OCI-LY3 (cell line): ENCODE data around the gene ANKS1B.

ENCODE experiments used
- H2AFZ ChIP-seq: fragments of 200-600, 300-600 bp; shearing (Covaris generic); 2 replicates; pipeline ENCODE4 v1.6.0; 2014; ENCODE audit warnings: antibody characterized with exemption, low read depth, low read length
- H3K27ac ChIP-seq: fragments of 200-600, 300-600 bp; sonication (generic); 2 replicates; pipeline ENCODE4 v1.5.1; 2014; ENCODE audit warnings: mild to moderate bottlenecking, low read length, moderate library complexity, mixed read lengths
- H3K27me3 ChIP-seq: fragments of 200-600, 300-600 bp; sonication (generic); 2 replicates; pipeline ENCODE4 v1.6.1; 2014; ENCODE audit warnings: low read depth, low read length, mixed read lengths
- H3K36me3 ChIP-seq: fragments of 200-600, 300-600 bp; sonication (generic); replicated peaks from 2 replicates; pipeline ENCODE3; 2014; ENCODE audit warnings: low read depth, low read length, mixed read lengths
- H3K4me1 ChIP-seq: fragments of 300-600, 200-600 bp; sonication (generic); 2 replicates; pipeline ENCODE4 v1.6.1; 2014; ENCODE audit warnings: low read length, mixed read lengths
- H3K4me2 ChIP-seq: fragments of 200-600, 300-600 bp; sonication (generic); 2 replicates; pipeline ENCODE4 v1.6.1; 2014; ENCODE audit warnings: low read length, mixed read lengths
- H3K4me3 ChIP-seq: fragments of 300-600, 200-600 bp; sonication (generic); 2 replicates; pipeline ENCODE4 v1.5.1; 2014; ENCODE audit warnings: antibody characterized with exemption, mild to moderate bottlenecking, low read length, moderate library complexity
- H3K79me2 ChIP-seq: fragments of 300-600, 200-600 bp; shearing (Covaris generic); 2 replicates; pipeline ENCODE4 v1.6.1; 2014; ENCODE audit warnings: mild to moderate bottlenecking, low read length, mixed read lengths
- H3K9ac ChIP-seq: fragments of 300-600, 200-600 bp; shearing (Covaris generic); 2 replicates; pipeline ENCODE4 v1.6.0; 2014; ENCODE audit warnings: mild to moderate bottlenecking, low read length, moderate library complexity
- H3K9me3 ChIP-seq: fragments of 200-600, 300-600 bp; shearing (Covaris generic); 2 replicates; pipeline ENCODE4 v1.6.1; 2014; ENCODE audit warnings: low read length, mixed read lengths; ENCODE audit not compliant: insufficient read depth
- H4K20me1 ChIP-seq: fragments of 200-600, 300-600 bp; sonication (generic); 2 replicates; pipeline ENCODE4 v1.6.1; 2016; ENCODE audit warnings: low read length, mixed read lengths; ENCODE audit not compliant: insufficient read depth
- CTCF ChIP-seq: fragments of 200-600, 300-600 bp; sonication (generic); IDR thresholded peaks from 2 replicates; pipeline ENCODE4 v1.5.1; 2014; ENCODE audit warnings: antibody characterized with exemption, low read length, low read depth
- EZH2phosphoT487 ChIP-seq: fragments of 200-600 bp; shearing (Covaris generic); IDR thresholded peaks from 2 replicates; pipeline ENCODE4 v1.6.1; 2018; ENCODE audit warnings: antibody characterized with exemption, mixed run types, low read depth

The ANKS1B gene

GRCh38 chr12:99910342-99910741 lies 74.4 kb downstream of the ANKS1B start:
- Histone ChIP-seq H3K36me3 (no peaks in the 10 kb centered on the region), H2AFZ (no peak overlapping the region), H3K9ac (no peak overlapping the region), H3K4me1 (no peaks in the 10 kb centered on the region), H3K9me3 (no peaks in the 10 kb centered on the region), H3K4me2 (no peak overlapping the region), H4K20me1 (no peaks in the 10 kb centered on the region), H3K79me2 (no peaks in the 10 kb centered on the region), H3K27ac (no peak overlapping the region), H3K4me3 (no peak overlapping the region), H3K27me3 (no peaks in the 10 kb centered on the region)
- TF ChIP-seq EZH2phosphoT487 (no peak), CTCF (no peak)

GRCh38 chr12:99906786-99907579 lies 77.8 kb downstream of the ANKS1B start:
- Histone ChIP-seq H3K9me3 (no peaks in the 10 kb centered on the region), H3K4me1 (no peaks in the 10 kb centered on the region), H3K4me3 (no peak overlapping the region), H3K9ac (no peak overlapping the region), H3K27me3 (no peaks in the 10 kb centered on the region), H3K27ac (no peak overlapping the region), H3K36me3 (no peaks in the 10 kb centered on the region), H3K79me2 (no peaks in the 10 kb centered on the region), H2AFZ (no peak overlapping the region), H4K20me1 (no peaks in the 10 kb centered on the region), H3K4me2 (no peak overlapping the region)
- no peak for TF ChIP-seq CTCF
- no peak for TF ChIP-seq EZH2phosphoT487

- Histone ChIP-seq H3K27me3 (0 out of 2 replicates have a peak, but pooled peaks cover 3% of the 10 kb centered on the region), H3K27ac (no peak overlapping the region), H4K20me1 (no peaks in the 10 kb centered on the region), H3K4me1 (no peaks in the 10 kb centered on the region), H3K4me2 (no peak overlapping the region), H3K4me3 (no peak overlapping the region), H3K79me2 (no peaks in the 10 kb centered on the region), H3K9ac (no peak overlapping the region), H2AFZ (no peak overlapping the region), H3K36me3 (no peaks in the 10 kb centered on the region), H3K9me3 (no peaks in the 10 kb centered on the region)
- TF ChIP-seq CTCF = no peak
- no peak for TF ChIP-seq EZH2phosphoT487
Observed at GRCh38 chr12:99901181-99901580, 83.6 kb downstream of the ANKS1B start.

- Histone ChIP-seq H3K79me2 (no peaks in the 10 kb centered on the region), H4K20me1 (no peaks in the 10 kb centered on the region), H3K4me3 (no peak overlapping the region), H3K4me2 (no peak overlapping the region), H3K27me3 (0 out of 2 replicates have a peak, but pooled peaks cover 3% of the 10 kb centered on the region), H3K4me1 (no peaks in the 10 kb centered on the region), H3K36me3 (no peaks in the 10 kb centered on the region), H3K27ac (no peak overlapping the region), H3K9ac (no peak overlapping the region), H2AFZ (no peak overlapping the region), H3K9me3 (no peaks in the 10 kb centered on the region)
- no peak for TF ChIP-seq CTCF
- TF ChIP-seq EZH2phosphoT487 = no peak
Observed at GRCh38 chr12:99898645-99899044, 86.1 kb downstream of the ANKS1B start.
